Breast epithelium (tissue), 3 donors: Measurements from ENCODE around the gene STXBP6.
"Not testable (repeated sequence)": the region's sequence is repeated elsewhere in the genome, so short reads cannot be mapped to it uniquely, and the experiment has no call there.

Source experiments
- CTCF ChIP-seq, 3 donors: fragments of 450-650 bp; IDR thresholded peaks; one replicate each; pipeline ENCODE4 v1.5.1; 2016 to 2017; ENCODE audit warnings: antibody characterized with exemption in 3 of 3, mild to moderate bottlenecking in 3 of 3, moderate library complexity in 3 of 3
- POLR2AphosphoS5 ChIP-seq, 3 donors: sonication (generic); formaldehyde crosslinking; IDR thresholded peaks; one replicate each; pipeline ENCODE4 v1.6.1; 2017; ENCODE audit warnings: antibody characterized with exemption in 3 of 3

- not testable (repeated sequence) for TF ChIP-seq POLR2AphosphoS5, CTCF (IDR thresholded peaks at IDR 0.05)
Observed at GRCh38 chr14:24803426-24803825, 246.5 kb downstream of the STXBP6 start.
